ENCODE data around the gene PXMP4. TPM values are rescaled to one million over a fixed set of nuclear protein-coding genes. Genes with fewer than 3 reads are reported as not detected.

Gene PXMP4
- total RNA-seq, 1 experiment from 2014 or later: 19.1 TPM

GRCh38 chr20:33740189-33740588 is 20.1 kb upstream of the PXMP4 start:
- DNase-seq: no peak
- Histone ChIP-seq H3K27ac (no peak overlapping the region), H3K36me3 (ENCODE audit: low read depth) (peaks cover 9% of the 10 kb centered on the region; the same call in 1 of the 2 replicates), H3K4me2 (no peak overlapping the region), H4K20me1 (ENCODE audit: insufficient read depth) (no peaks in the 10 kb centered on the region), H3K4me3 (no peak overlapping the region), H3K27me3 (ENCODE audit: insufficient read depth, low read depth) (no peaks in the 10 kb centered on the region), H3F3A (ENCODE audit: insufficient read depth, low read depth) (peaks cover 5% of the 10 kb centered on the region; the same call in 1 of the 2 replicates), H3K79me2 (ENCODE audit: low read depth) (peaks cover 18% of the 10 kb centered on the region), H3K4me1 (replicated peaks; ENCODE audit: insufficient read depth) (peaks cover 4% of the 10 kb centered on the region), H3K9me2 (ENCODE audit: insufficient read depth) (no peaks in the 10 kb centered on the region), H3K9me3 (ENCODE audit: insufficient read depth, low read depth) (peaks cover 15% of the 10 kb centered on the region), H2AFZ (no peak overlapping the region)
- no TSS peak for BruUV-seq (replicated peaks)
- POLR2A ChIA-PET (ENCODE audit: unreplicated experiment): no interaction called here
- TF ChIP-seq, protein P1, sequence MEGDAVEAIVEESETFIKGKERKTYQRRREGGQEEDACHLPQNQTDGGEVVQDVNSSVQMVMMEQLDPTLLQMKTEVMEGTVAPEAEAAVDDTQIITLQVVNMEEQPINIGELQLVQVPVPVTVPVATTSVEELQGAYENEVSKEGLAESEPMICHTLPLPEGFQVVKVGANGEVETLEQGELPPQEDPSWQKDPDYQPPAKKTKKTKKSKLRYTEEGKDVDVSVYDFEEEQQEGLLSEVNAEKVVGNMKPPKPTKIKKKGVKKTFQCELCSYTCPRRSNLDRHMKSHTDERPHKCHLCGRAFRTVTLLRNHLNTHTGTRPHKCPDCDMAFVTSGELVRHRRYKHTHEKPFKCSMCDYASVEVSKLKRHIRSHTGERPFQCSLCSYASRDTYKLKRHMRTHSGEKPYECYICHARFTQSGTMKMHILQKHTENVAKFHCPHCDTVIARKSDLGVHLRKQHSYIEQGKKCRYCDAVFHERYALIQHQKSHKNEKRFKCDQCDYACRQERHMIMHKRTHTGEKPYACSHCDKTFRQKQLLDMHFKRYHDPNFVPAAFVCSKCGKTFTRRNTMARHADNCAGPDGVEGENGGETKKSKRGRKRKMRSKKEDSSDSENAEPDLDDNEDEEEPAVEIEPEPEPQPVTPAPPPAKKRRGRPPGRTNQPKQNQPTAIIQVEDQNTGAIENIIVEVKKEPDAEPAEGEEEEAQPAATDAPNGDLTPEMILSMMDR (conservative IDR thresholded peaks at IDR 0.05): no peak
- TF ChIP-seq EZH2 (IDR thresholded peaks at IDR 0.05; ENCODE audit: low read depth): no peak
- CTCF ChIA-PET: no interaction called here
- intact Hi-C loops (cut with micrococcal nuclease; ENCODE audit: unreplicated experiment): no loop called here

DNA sequence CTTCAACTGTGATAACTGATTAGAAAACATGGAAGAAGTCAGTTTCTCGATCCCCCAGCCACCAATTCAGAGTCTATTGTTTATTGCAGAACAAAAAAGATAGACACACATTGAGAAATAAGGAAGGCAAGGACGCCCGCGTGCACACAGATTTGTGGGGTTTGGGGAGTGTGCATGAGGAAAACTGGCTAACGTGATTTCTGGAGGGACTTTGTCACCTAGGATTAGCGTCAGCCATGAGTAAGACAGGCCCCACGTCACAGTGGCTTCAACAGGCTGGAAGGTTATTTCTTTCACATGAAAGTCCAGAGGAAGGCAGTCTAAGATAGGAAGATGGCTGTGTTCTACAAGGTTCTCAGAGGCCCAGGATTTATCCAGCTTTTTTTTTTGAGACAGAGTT is 19.4 kb upstream of the PXMP4 start:
- no peak for TF ChIP-seq EZH2 (IDR thresholded peaks at IDR 0.05; ENCODE audit: low read depth)
- TF ChIP-seq, protein P1 (conservative IDR thresholded peaks at IDR 0.05): no peak
- Histone ChIP-seq H3K36me3 (ENCODE audit: low read depth) (peaks cover 9% of the 10 kb centered on the region; the same call in 1 of the 2 replicates), H3F3A (ENCODE audit: insufficient read depth, low read depth) (peaks cover 12% of the 10 kb centered on the region; the same call in 1 of the 2 replicates), H3K4me1 (replicated peaks; ENCODE audit: insufficient read depth) (peaks cover 11% of the 10 kb centered on the region), H4K20me1 (ENCODE audit: insufficient read depth) (no peaks in the 10 kb centered on the region), H3K9me2 (ENCODE audit: insufficient read depth) (no peaks in the 10 kb centered on the region), H3K27me3 (ENCODE audit: insufficient read depth, low read depth) (no peaks in the 10 kb centered on the region), H3K27ac (no peak overlapping the region), H2AFZ (no peak overlapping the region), H3K9me3 (ENCODE audit: insufficient read depth, low read depth) (peaks cover 15% of the 10 kb centered on the region), H3K4me2 (no peak overlapping the region), H3K4me3 (no peak overlapping the region), H3K79me2 (ENCODE audit: low read depth) (peaks cover 24% of the 10 kb centered on the region)
- CTCF ChIA-PET: interaction anchor here (0.6 kb wide), 1 partner anchor 14 kb away, joined by 3 read pairs; no protein-coding TSS in a partner anchor
- intact Hi-C loops (cut with micrococcal nuclease; ENCODE audit: unreplicated experiment): no loop called here
- no peak for DNase-seq
- POLR2A ChIA-PET (ENCODE audit: unreplicated experiment): no interaction called here
- no TSS peak for BruUV-seq (replicated peaks)

GRCh38 chr20:33736962-33737361 is 16.9 kb upstream of the PXMP4 start:
- Histone ChIP-seq H3K79me2 (ENCODE audit: low read depth) (peaks cover 24% of the 10 kb centered on the region), H3K36me3 (ENCODE audit: low read depth) (peaks cover 9% of the 10 kb centered on the region; the same call in 1 of the 2 replicates), H3K9me3 (ENCODE audit: insufficient read depth, low read depth) (peaks cover 15% of the 10 kb centered on the region), H4K20me1 (ENCODE audit: insufficient read depth) (no peaks in the 10 kb centered on the region), H3K9me2 (ENCODE audit: insufficient read depth) (no peaks in the 10 kb centered on the region), H3K4me1 (replicated peaks; ENCODE audit: insufficient read depth) (peaks cover 29% of the 10 kb centered on the region), H3K27ac (no peak overlapping the region), H3F3A (ENCODE audit: insufficient read depth, low read depth) (peaks cover 31% of the 10 kb centered on the region), H3K4me2 (no peak overlapping the region), H3K4me3 (no peak overlapping the region), H3K27me3 (ENCODE audit: insufficient read depth, low read depth) (no peaks in the 10 kb centered on the region), H2AFZ (no peak overlapping the region)
- intact Hi-C loops (cut with micrococcal nuclease; ENCODE audit: unreplicated experiment): no loop called here
- ChIA-PET POLR2A (ENCODE audit: unreplicated experiment) (no interaction called here), CTCF (no interaction called here)
- TF ChIP-seq EZH2 (IDR thresholded peaks at IDR 0.05; ENCODE audit: low read depth): no peak
- TF ChIP-seq, protein P1 (conservative IDR thresholded peaks at IDR 0.05): no peak
- BruUV-seq (replicated peaks): no TSS peak
- no peak for DNase-seq

All from PC-9 (cell line).